NB4 (cell line): ENCODE data around the gene CDH4.
"Not testable (repeated sequence)": the region's sequence is repeated elsewhere in the genome, so short reads cannot be mapped to it uniquely, and the experiment has no call there.

Source experiments
- CTCF ChIP-seq: IDR thresholded peaks from one replicate; pipeline ENCODE4 v1.5.1; 2012; ENCODE audit warnings: low read depth, low read length
- MAX ChIP-seq: IDR thresholded peaks from 2 replicates; pipeline ENCODE4 v1.6.1; 2011; ENCODE audit warnings: low read depth, low read length
- MYC ChIP-seq: IDR thresholded peaks from 2 replicates; pipeline ENCODE4 v1.6.1; 2011; ENCODE audit warnings: low read depth, low read length
- POLR2A ChIP-seq: IDR thresholded peaks from 2 replicates; pipeline ENCODE4 v1.6.1; 2011; ENCODE audit warnings: mild to moderate bottlenecking; ENCODE audit not compliant: insufficient read length; ENCODE audit errors: extremely low read depth

GRCh38 chr20:61971595-61971994 is 719.5 kb downstream of the CDH4 start:
- TF ChIP-seq CTCF, MYC, POLR2A, MAX: not testable (repeated sequence)
